Measurements from ENCODE around the gene WDR36.

The WDR36 gene

GRCh38 chr5:111126896-111127295, 34.7 kb downstream of the WDR36 start:
- peaks cover 64% of the 10 kb centered on the region for H3K36me3 ChIP-seq (ENCODE audit: control insufficient read depth, insufficient read depth, low read length, severe bottlenecking)
- no peaks in the 10 kb centered on the region for H3K27me3 ChIP-seq (replicated peaks; ENCODE audit: control insufficient read depth, insufficient read depth, low read length)
- peaks cover 13% of the 10 kb centered on the region for H3K4me1 ChIP-seq (ENCODE audit: control insufficient read depth, insufficient read depth, low read length)
- DNase-seq (ENCODE audit: low read depth) = no peak
- H3K9me3 ChIP-seq (ENCODE audit: control insufficient read depth, low read length) = no peaks in the 10 kb centered on the region
- no peak overlapping the region for H3K4me3 ChIP-seq (ENCODE audit: low read length)
- no peak overlapping the region for H3K9ac ChIP-seq (ENCODE audit: low read length)

GRCh38 chr5:111127453-111128195, 35.5 kb downstream of the WDR36 start:
- Histone ChIP-seq H3K27me3 (replicated peaks; ENCODE audit: control insufficient read depth, insufficient read depth, low read length) (no peaks in the 10 kb centered on the region), H3K4me3 (ENCODE audit: low read length) (no peak overlapping the region), H3K4me1 (ENCODE audit: control insufficient read depth, insufficient read depth, low read length) (peaks cover 13% of the 10 kb centered on the region), H3K9me3 (ENCODE audit: control insufficient read depth, low read length) (no peaks in the 10 kb centered on the region), H3K9ac (ENCODE audit: low read length) (no peak overlapping the region), H3K36me3 (ENCODE audit: control insufficient read depth, insufficient read depth, low read length, severe bottlenecking) (peaks cover 57% of the 10 kb centered on the region)
- peak; percentile 6 for DNase-seq (ENCODE audit: low read depth)

- Histone ChIP-seq H3K27me3 (replicated peaks; ENCODE audit: control insufficient read depth, insufficient read depth, low read length) (no peaks in the 10 kb centered on the region), H3K4me1 (ENCODE audit: control insufficient read depth, insufficient read depth, low read length) (peaks cover 30% of the 10 kb centered on the region), H3K9me3 (ENCODE audit: control insufficient read depth, low read length) (no peaks in the 10 kb centered on the region), H3K36me3 (ENCODE audit: control insufficient read depth, insufficient read depth, low read length, severe bottlenecking) (peaks cover 36% of the 10 kb centered on the region), H3K9ac (ENCODE audit: low read length) (no peak overlapping the region), H3K4me3 (ENCODE audit: low read length) (peak overlapping the region; percentile 31)
- DNase-seq (ENCODE audit: low read depth) = peak; percentile 46
Measured at GRCh38 chr5:111129938-111130337, 37.8 kb downstream of the WDR36 start.

GRCh38 chr5:111131356-111131755, 39.2 kb downstream of the WDR36 start:
- no peaks in the 10 kb centered on the region for H3K27me3 ChIP-seq (replicated peaks; ENCODE audit: control insufficient read depth, insufficient read depth, low read length)
- no peak overlapping the region for H3K4me3 ChIP-seq (ENCODE audit: low read length)
- peaks cover 36% of the 10 kb centered on the region for H3K4me1 ChIP-seq (ENCODE audit: control insufficient read depth, insufficient read depth, low read length)
- no peak overlapping the region for H3K9ac ChIP-seq (ENCODE audit: low read length)
- DNase-seq (ENCODE audit: low read depth) = no peak
- H3K36me3 ChIP-seq (ENCODE audit: control insufficient read depth, insufficient read depth, low read length, severe bottlenecking) = peaks cover 21% of the 10 kb centered on the region
- no peaks in the 10 kb centered on the region for H3K9me3 ChIP-seq (ENCODE audit: control insufficient read depth, low read length)

- H3K4me3 ChIP-seq (ENCODE audit: low read length) = no peak overlapping the region
- DNase-seq (ENCODE audit: low read depth) = no peak
- peaks cover 14% of the 10 kb centered on the region for H3K36me3 ChIP-seq (ENCODE audit: control insufficient read depth, insufficient read depth, low read length, severe bottlenecking)
- no peak overlapping the region for H3K9ac ChIP-seq (ENCODE audit: low read length)
- H3K4me1 ChIP-seq (ENCODE audit: control insufficient read depth, insufficient read depth, low read length) = peaks cover 36% of the 10 kb centered on the region
- H3K27me3 ChIP-seq (replicated peaks; ENCODE audit: control insufficient read depth, insufficient read depth, low read length) = no peaks in the 10 kb centered on the region
- H3K9me3 ChIP-seq (ENCODE audit: control insufficient read depth, low read length) = no peaks in the 10 kb centered on the region
Measured at GRCh38 chr5:111132076-111132475, 39.9 kb downstream of the WDR36 start.

GRCh38 chr5:111132731-111133435, 40.7 kb downstream of the WDR36 start:
- no peak overlapping the region for H3K4me3 ChIP-seq (ENCODE audit: low read length)
- DNase-seq (ENCODE audit: low read depth) = no peak
- H3K4me1 ChIP-seq (ENCODE audit: control insufficient read depth, insufficient read depth, low read length) = peaks cover 36% of the 10 kb centered on the region
- no peak overlapping the region for H3K9ac ChIP-seq (ENCODE audit: low read length)
- H3K9me3 ChIP-seq (ENCODE audit: control insufficient read depth, low read length) = no peaks in the 10 kb centered on the region
- H3K36me3 ChIP-seq (ENCODE audit: control insufficient read depth, insufficient read depth, low read length, severe bottlenecking) = peaks cover 7% of the 10 kb centered on the region
- no peaks in the 10 kb centered on the region for H3K27me3 ChIP-seq (replicated peaks; ENCODE audit: control insufficient read depth, insufficient read depth, low read length)

GRCh38 chr5:111133436-111133751, 41.2 kb downstream of the WDR36 start:
- H3K36me3 ChIP-seq (ENCODE audit: control insufficient read depth, insufficient read depth, low read length, severe bottlenecking) = peaks cover 7% of the 10 kb centered on the region
- peaks cover 36% of the 10 kb centered on the region for H3K4me1 ChIP-seq (ENCODE audit: control insufficient read depth, insufficient read depth, low read length)
- H3K9me3 ChIP-seq (ENCODE audit: control insufficient read depth, low read length) = no peaks in the 10 kb centered on the region
- no peak for DNase-seq (ENCODE audit: low read depth)
- no peak overlapping the region for H3K4me3 ChIP-seq (ENCODE audit: low read length)
- H3K27me3 ChIP-seq (replicated peaks; ENCODE audit: control insufficient read depth, insufficient read depth, low read length) = no peaks in the 10 kb centered on the region
- H3K9ac ChIP-seq (ENCODE audit: low read length) = no peak overlapping the region

GRCh38 chr5:111134087-111134486, 41.9 kb downstream of the WDR36 start:
- peak; percentile 80 for DNase-seq (ENCODE audit: low read depth)
- Histone ChIP-seq H3K4me3 (ENCODE audit: low read length) (peak overlapping the region; percentile 13), H3K9me3 (ENCODE audit: control insufficient read depth, low read length) (no peaks in the 10 kb centered on the region), H3K4me1 (ENCODE audit: control insufficient read depth, insufficient read depth, low read length) (peaks cover 34% of the 10 kb centered on the region), H3K27me3 (replicated peaks; ENCODE audit: control insufficient read depth, insufficient read depth, low read length) (no peaks in the 10 kb centered on the region), H3K36me3 (ENCODE audit: control insufficient read depth, insufficient read depth, low read length, severe bottlenecking) (peaks cover 2% of the 10 kb centered on the region), H3K9ac (ENCODE audit: low read length) (no peak overlapping the region)

- Histone ChIP-seq H3K36me3 (ENCODE audit: control insufficient read depth, insufficient read depth, low read length, severe bottlenecking) (no peaks in the 10 kb centered on the region), H3K27me3 (replicated peaks; ENCODE audit: control insufficient read depth, insufficient read depth, low read length) (no peaks in the 10 kb centered on the region), H3K4me3 (ENCODE audit: low read length) (no peak overlapping the region), H3K4me1 (ENCODE audit: control insufficient read depth, insufficient read depth, low read length) (peaks cover 27% of the 10 kb centered on the region), H3K9ac (ENCODE audit: low read length) (no peak overlapping the region), H3K9me3 (ENCODE audit: control insufficient read depth, low read length) (no peaks in the 10 kb centered on the region)
- DNase-seq (ENCODE audit: low read depth) = no peak
Measured at GRCh38 chr5:111134864-111135263, 42.7 kb downstream of the WDR36 start.

GRCh38 chr5:111135363-111135762, 43.2 kb downstream of the WDR36 start:
- Histone ChIP-seq H3K36me3 (ENCODE audit: control insufficient read depth, insufficient read depth, low read length, severe bottlenecking) (no peaks in the 10 kb centered on the region), H3K27me3 (replicated peaks; ENCODE audit: control insufficient read depth, insufficient read depth, low read length) (no peaks in the 10 kb centered on the region), H3K4me3 (ENCODE audit: low read length) (no peak overlapping the region), H3K4me1 (ENCODE audit: control insufficient read depth, insufficient read depth, low read length) (peaks cover 24% of the 10 kb centered on the region), H3K9ac (ENCODE audit: low read length) (no peak overlapping the region), H3K9me3 (ENCODE audit: control insufficient read depth, low read length) (no peaks in the 10 kb centered on the region)
- no peak for DNase-seq (ENCODE audit: low read depth)

- Histone ChIP-seq H3K4me3 (ENCODE audit: low read length) (no peak overlapping the region), H3K9ac (ENCODE audit: low read length) (no peak overlapping the region), H3K27me3 (replicated peaks; ENCODE audit: control insufficient read depth, insufficient read depth, low read length) (no peaks in the 10 kb centered on the region), H3K36me3 (ENCODE audit: control insufficient read depth, insufficient read depth, low read length, severe bottlenecking) (no peaks in the 10 kb centered on the region), H3K9me3 (ENCODE audit: control insufficient read depth, low read length) (no peaks in the 10 kb centered on the region), H3K4me1 (ENCODE audit: control insufficient read depth, insufficient read depth, low read length) (peaks cover 24% of the 10 kb centered on the region)
- peak; percentile 58 for DNase-seq (ENCODE audit: low read depth)
Measured at GRCh38 chr5:111135946-111136345, 43.8 kb downstream of the WDR36 start.
